HEK293T (cell line): ENCODE results near the gene NCEH1.

ENCODE experiments used
- CTCF ChIA-PET: fragments of 350-600 bp; formaldehyde crosslinking; extraction: SDS; loops from one replicate; lab custom pipeline; 2021; ENCODE audit warnings: antibody characterized with exemption, inconsistent platforms; lab: Yijun Ruan, JAX
- POLR2A ChIA-PET: fragments of 350-600 bp; formaldehyde crosslinking; extraction: SDS; loops from one replicate; lab custom pipeline; 2020; ENCODE audit warnings: antibody characterized with exemption, inconsistent platforms; lab: Yijun Ruan, JAX
- DNase-seq: peaks from one replicate; pipeline ENCODE4 v3.0.0; 2012; ENCODE audit warnings: mixed read lengths; ENCODE audit errors: extremely low spot score
- ARNT ChIP-seq: fragments of 450-650 bp; IDR thresholded peaks from 2 replicates; pipeline ENCODE4 v1.6.1; 2017; ENCODE audit warnings: mild to moderate bottlenecking
- BHLHE40 ChIP-seq: fragments of 450-650 bp; IDR thresholded peaks from 2 replicates; pipeline ENCODE4 v1.6.1; 2016; ENCODE audit warnings: mild to moderate bottlenecking, moderate library complexity, borderline replicate concordance
- CTBP1 ChIP-seq: fragments of 450-650 bp; IDR thresholded peaks from 2 replicates; pipeline ENCODE4 v1.6.1; 2016; ENCODE audit warnings: borderline replicate concordance
- ELF4 ChIP-seq: fragments of 450-650 bp; IDR thresholded peaks from 2 replicates; pipeline ENCODE4 v1.6.1; 2017; ENCODE audit warnings: antibody characterized with exemption
- FOXA1 ChIP-seq: fragments of 450-650 bp; IDR thresholded peaks from 2 replicates; pipeline ENCODE4 v1.6.1; 2016; ENCODE audit warnings: mild to moderate bottlenecking
- FOXK2 ChIP-seq: fragments of 450-650 bp; IDR thresholded peaks from 2 replicates; pipeline ENCODE4 v1.6.1; 2016; ENCODE audit warnings: mild to moderate bottlenecking
- FOXM1 ChIP-seq: fragments of 450-650 bp; IDR thresholded peaks from 2 replicates; pipeline ENCODE4 v1.6.1; 2017; ENCODE audit warnings: mild to moderate bottlenecking, borderline replicate concordance
- HDGF ChIP-seq: fragments of 450-650 bp; IDR thresholded peaks from 2 replicates; pipeline ENCODE4 v1.6.1; 2017; ENCODE audit warnings: antibody characterized with exemption, borderline replicate concordance
- L3MBTL2 ChIP-seq: fragments of 450-650 bp; conservative IDR thresholded peaks from 2 replicates; pipeline ENCODE4 v1.6.1; 2016; ENCODE audit warnings: mild to moderate bottlenecking
- LEF1 ChIP-seq: fragments of 450-650 bp; IDR thresholded peaks from 2 replicates; pipeline ENCODE4 v1.6.1; 2017; ENCODE audit warnings: mild to moderate bottlenecking, borderline replicate concordance
- NFRKB ChIP-seq: fragments of 450-650 bp; IDR thresholded peaks from 2 replicates; pipeline ENCODE4 v1.6.1; 2016; ENCODE audit warnings: mild to moderate bottlenecking, moderate library complexity
- SP1 ChIP-seq: fragments of 450-650 bp; IDR thresholded peaks from 2 replicates; pipeline ENCODE4 v1.6.1; 2017
- SUZ12 ChIP-seq: fragments of 450-650 bp; IDR thresholded peaks from 2 replicates; pipeline ENCODE4 v1.6.1; 2016; ENCODE audit warnings: mild to moderate bottlenecking
- TARDBP ChIP-seq: fragments of 450-650 bp; IDR thresholded peaks from 2 replicates; pipeline ENCODE4 v1.6.1; 2016
- ZNF384 ChIP-seq: fragments of 450-650 bp; IDR thresholded peaks from 2 replicates; pipeline ENCODE4 v1.6.1; 2016
- TF ChIP-seq, protein P1 (sequence below): fragments of 450-650 bp; IDR thresholded peaks from 2 replicates; pipeline ENCODE4 v1.6.1; 2016

The NCEH1 gene

GRCh38 chr3:172607305-172608121 lies 103.4 kb downstream of the NCEH1 start:
- TF ChIP-seq SP1 (no peak), LEF1 (no peak), L3MBTL2 (no peak), CTBP1 (no peak), HDGF (no peak), ELF4 (no peak), ARNT (no peak), TARDBP (no peak), BHLHE40 (no peak), FOXA1 (no peak)
- CTCF ChIA-PET: interaction anchor here (0.6 to 1.0 kb wide), 3 partner anchors 10 to 941 kb away, joined by 3 to 5 read pairs (median 3); no protein-coding TSS in a partner anchor
- POLR2A ChIA-PET: no interaction called here
- no peak for DNase-seq

GRCh38 chr3:172606021-172606420 lies 104.8 kb downstream of the NCEH1 start:
- POLR2A ChIA-PET: no interaction called here
- CTCF ChIA-PET: no interaction called here
- DNase-seq: no peak
- TF ChIP-seq TARDBP: no peak
- TF ChIP-seq FOXM1: no peak
- TF ChIP-seq ZNF384: no peak
- TF ChIP-seq NFRKB: no peak
- TF ChIP-seq HDGF: no peak
- no peak for TF ChIP-seq FOXA1

- ChIA-PET CTCF (no interaction called here), POLR2A (no interaction called here)
- TF ChIP-seq ELF4 (no peak), SP1 (no peak), NFRKB (no peak), L3MBTL2 (no peak), ZNF384 (no peak), HDGF (no peak), LEF1 (no peak), SUZ12 (no peak), CTBP1 (no peak), FOXM1 (no peak), FOXA1 (no peak), BHLHE40 (no peak), ARNT (no peak), TARDBP (no peak), FOXK2 (no peak)
- TF ChIP-seq, protein P1, sequence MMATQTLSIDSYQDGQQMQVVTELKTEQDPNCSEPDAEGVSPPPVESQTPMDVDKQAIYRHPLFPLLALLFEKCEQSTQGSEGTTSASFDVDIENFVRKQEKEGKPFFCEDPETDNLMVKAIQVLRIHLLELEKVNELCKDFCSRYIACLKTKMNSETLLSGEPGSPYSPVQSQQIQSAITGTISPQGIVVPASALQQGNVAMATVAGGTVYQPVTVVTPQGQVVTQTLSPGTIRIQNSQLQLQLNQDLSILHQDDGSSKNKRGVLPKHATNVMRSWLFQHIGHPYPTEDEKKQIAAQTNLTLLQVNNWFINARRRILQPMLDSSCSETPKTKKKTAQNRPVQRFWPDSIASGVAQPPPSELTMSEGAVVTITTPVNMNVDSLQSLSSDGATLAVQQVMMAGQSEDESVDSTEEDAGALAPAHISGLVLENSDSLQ: no peak
- no peak for DNase-seq
These were observed 105.8 kb downstream of the NCEH1 start for GRCh38 chr3:172604895-172605646.

GRCh38 chr3:172601066-172601832 lies 109.6 kb downstream of the NCEH1 start:
- CTCF ChIA-PET: no interaction called here
- DNase-seq: no peak
- POLR2A ChIA-PET: no interaction called here
- TF ChIP-seq LEF1: no peak
- TF ChIP-seq ELF4: no peak
- no peak for TF ChIP-seq FOXA1
- no peak for TF ChIP-seq NFRKB
- TF ChIP-seq ARNT: no peak
- TF ChIP-seq HDGF: no peak
- no peak for TF ChIP-seq L3MBTL2
- no peak for TF ChIP-seq BHLHE40
- TF ChIP-seq TARDBP: no peak
- TF ChIP-seq, protein P1: no peak
- TF ChIP-seq ZNF384: no peak
- TF ChIP-seq FOXM1: no peak

- TF ChIP-seq BHLHE40 (no peak), SUZ12 (no peak), FOXA1 (no peak), ZNF384 (no peak), TARDBP (no peak), FOXM1 (no peak), CTBP1 (no peak)
- CTCF ChIA-PET: no interaction called here
These were observed 110.2 kb downstream of the NCEH1 start for GRCh38 chr3:172600644-172601065.

DNA sequence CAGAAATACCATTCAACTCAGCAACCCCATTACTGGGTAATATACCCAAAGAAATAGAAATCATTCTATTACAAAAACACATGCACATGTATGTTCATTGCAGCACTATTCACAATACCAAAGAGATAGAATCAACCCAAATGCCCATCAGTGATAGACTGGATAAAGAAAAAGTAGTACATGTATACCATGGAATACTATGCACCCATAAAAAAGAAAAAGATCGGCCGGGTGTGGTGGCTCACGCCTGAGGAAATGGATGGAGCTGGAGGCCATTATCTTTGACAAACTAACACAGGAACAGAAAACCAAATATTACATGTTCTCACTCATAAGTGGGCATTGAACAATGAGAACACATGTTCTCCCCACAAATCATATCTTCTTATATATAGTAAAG lies 112.0 kb downstream of the NCEH1 start:
- DNase-seq: no peak
- TF ChIP-seq HDGF: no peak
- TF ChIP-seq ELF4: no peak
- no peak for TF ChIP-seq TARDBP
- TF ChIP-seq FOXK2: no peak
- ChIA-PET CTCF (no interaction called here), POLR2A (no interaction called here)

More at GRCh38 chr3:172600644-172601065, 110.2 kb downstream of the NCEH1 start:
- DNase-seq: no peak
- POLR2A ChIA-PET: no interaction called here
